Renal pelvis (tissue), 4 donors: ENCODE data around the gene PALLD. TPM values are rescaled to one million over a fixed set of nuclear protein-coding genes. Genes with fewer than 3 reads are reported as not detected.
"Not testable (repeated sequence)": the region's sequence is repeated elsewhere in the genome, so short reads cannot be mapped to it uniquely, and the experiment has no call there.

Experiments used
- DNase-seq: peaks from one replicate; pipeline ENCODE4 v3.0.0-alpha.2; 2013
- polyA plus RNA-seq, 3 donors: library from polyadenylated mRNA; unstranded; fragments of 120-200 nt; gene quantifications; one replicate each; pipeline ENCODE4 v1.2.1, GENCODE V29; 2013; ENCODE audit not compliant: insufficient read length in 3 of 3

The PALLD gene
- polyA plus RNA-seq, 3 donors = 173 to 183 (median 177) TPM

DNA sequence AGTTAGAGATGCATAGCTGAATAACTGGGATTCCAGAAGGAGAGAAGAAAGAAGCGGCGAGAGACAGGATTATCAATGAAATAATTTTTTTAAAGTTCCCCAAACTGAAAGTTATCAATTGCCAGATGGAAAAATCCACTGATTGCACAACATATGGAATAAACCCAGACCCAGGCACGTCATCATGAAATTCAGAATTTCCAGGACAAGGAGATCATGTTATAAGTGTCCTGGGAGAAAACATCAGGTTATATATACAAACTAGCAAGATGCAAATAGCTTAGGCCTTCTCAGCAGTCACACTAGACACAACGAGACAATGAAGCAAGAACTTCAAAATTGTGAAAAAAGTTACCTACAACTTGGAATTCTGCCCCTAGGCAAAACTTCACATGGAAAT is 200.0 kb downstream of the PALLD start:
- DNase-seq = no peak

DNA sequence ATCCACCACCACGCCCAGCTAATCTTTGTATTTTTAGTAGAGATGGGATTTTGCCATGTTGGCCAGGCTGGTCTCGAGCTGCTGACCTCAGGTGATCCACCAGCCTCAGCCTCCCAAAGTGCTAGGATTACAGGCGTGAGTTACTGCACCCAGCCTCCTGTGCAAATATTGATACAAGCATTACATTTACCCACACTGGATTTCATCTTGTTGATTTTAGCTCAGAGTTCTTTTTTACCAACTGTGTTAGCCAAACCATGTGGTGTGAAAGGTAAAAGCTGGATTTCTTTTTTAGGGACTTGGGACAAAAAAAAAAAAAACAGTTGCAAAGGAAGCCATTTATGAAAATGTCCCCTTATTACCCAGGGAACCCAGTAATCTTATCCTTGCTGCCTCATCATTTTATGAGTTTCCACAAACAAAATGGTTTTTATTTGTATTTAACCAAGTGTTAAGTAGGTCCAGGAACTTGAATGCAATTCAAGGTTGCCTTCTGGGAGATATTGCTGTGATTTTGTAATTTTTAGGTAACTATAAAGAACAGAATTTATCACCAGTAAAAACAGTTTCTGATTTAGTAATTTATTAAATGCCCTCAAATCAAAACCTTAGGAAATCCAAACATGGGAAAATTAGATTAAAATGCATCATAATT is 202.5 kb downstream of the PALLD start:
- no peak for DNase-seq

GRCh38 chr4:168701061-168701460 is 204.2 kb downstream of the PALLD start:
- no peak for DNase-seq

- DNase-seq = not testable (repeated sequence)
Observed at GRCh38 chr4:168702581-168703087, 205.8 kb downstream of the PALLD start.

DNA sequence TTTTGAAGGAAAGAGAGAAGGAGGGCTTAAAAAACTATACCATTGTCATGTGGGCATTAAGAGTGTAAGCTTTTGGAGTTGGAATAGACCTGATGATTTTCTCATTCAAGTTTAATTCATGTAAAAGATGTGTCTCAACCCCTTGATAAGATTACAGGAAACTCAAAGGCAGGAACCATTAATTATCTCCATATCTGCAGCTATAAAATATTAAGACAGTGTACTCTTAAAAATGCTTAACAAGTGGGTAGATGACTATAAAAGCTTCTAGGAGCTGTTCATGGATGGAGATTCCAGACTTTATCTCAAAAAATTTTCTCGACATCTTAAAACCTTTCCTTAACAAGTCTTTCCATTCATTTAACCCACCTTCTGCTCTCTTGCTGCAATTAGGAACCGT is 208.3 kb downstream of the PALLD start:
- no peak for DNase-seq

GRCh38 chr4:168707205-168707604 is 210.4 kb downstream of the PALLD start:
- no peak for DNase-seq

GRCh38 chr4:168708108-168708507 is 211.3 kb downstream of the PALLD start:
- no peak for DNase-seq

DNA sequence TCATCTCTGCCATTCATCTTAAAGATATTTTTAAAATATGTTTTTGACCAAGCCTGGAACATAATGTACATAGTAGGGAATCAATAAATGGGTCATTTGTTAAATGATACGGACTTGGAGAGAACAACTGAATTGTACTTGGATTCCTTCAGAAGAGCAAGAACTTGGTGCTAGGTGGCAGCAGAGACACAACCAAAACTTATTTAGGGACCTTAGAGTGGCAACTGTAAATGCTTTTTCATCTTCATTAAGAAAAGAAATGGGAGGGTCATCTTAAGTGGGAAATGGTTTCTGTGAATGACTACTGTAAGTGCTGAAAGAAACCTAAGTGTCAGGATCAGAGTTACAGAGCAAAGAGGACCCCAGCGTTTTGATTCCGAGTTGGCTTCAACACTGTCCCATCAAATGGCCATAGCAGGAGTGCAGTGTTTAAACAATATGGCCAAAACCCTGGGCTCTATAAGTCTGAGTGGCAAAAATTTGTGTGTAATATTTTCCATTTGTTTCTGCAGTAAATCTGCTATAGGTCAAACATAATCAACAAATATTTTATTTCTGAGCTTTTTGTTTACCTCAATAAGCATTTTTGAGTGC is 213.6 kb downstream of the PALLD start:
- no peak for DNase-seq

DNA sequence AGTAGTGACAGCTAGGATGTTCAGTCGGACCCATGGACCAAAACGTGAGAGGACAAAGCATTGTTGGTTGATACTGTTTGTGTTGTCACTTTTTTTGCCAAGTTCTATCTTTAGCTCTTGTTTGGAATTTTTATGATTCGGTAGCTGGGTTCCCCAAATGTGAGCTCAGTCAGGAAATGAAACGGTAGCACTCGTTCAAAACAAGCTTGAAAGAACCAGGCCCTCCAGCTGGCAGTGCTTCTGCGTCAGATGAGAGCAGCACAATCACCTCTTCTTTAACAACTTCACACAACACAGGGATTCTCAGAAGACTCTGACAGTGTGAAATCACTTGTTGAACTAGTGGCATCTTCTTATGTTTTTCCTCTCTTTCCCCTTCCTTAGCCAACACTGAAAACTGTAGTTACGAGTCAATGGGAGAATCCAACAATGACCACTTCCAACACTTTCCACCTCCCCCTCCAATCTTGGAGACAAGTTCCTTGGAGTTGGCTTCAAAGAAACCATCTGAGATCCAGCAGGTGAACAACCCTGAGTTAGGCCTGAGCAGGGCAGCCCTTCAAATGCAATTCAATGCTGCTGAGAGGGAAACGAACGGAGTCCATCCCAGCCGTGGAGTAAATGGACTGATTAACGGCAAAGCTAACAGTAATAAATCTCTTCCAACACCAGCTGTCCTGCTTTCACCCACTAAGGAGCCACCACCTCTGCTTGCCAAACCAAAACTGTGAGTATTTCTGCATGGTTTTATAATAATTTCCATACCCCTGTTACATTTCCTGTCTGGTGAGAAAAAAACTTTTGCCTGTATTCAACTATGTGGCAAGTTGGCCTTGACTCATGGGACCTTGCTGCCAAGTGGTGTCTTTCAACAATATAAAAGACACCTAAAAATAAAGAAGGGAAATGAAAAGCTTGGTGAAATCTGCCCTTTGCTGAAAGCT is 214.6 kb downstream of the PALLD start:
- no peak for DNase-seq

DNA sequence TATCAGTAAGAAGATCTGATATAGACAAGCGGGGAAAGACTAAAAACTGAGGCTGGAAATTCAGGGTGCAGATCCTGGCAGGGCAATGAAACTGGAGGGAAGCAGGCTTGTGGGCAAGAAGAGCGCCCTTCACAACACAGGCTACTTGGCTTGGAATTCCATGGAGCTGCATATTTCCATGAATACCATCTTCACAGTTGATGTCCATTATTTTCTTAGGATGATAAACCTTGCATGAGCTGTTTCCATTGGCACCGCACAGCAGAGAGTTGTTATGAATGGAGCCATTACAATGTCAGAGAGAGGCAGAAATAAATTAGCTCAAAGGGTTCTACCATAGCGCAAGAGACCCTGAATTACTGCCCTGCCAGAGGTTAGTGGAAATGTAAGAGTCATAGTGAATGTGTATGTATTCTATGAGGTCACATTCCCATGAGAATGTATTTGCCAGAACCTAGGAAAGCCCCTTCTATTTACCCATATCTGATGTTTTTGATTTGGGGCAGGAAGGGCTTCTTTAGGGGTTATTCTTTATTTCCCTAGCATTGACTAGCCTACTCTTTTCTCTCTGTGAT is 215.6 kb downstream of the PALLD start:
- DNase-seq = no peak

- DNase-seq = no peak
Observed at GRCh38 chr4:168713253-168713652, 216.4 kb downstream of the PALLD start.

GRCh38 chr4:168715896-168716295 is 219.0 kb downstream of the PALLD start:
- no peak for DNase-seq

DNA sequence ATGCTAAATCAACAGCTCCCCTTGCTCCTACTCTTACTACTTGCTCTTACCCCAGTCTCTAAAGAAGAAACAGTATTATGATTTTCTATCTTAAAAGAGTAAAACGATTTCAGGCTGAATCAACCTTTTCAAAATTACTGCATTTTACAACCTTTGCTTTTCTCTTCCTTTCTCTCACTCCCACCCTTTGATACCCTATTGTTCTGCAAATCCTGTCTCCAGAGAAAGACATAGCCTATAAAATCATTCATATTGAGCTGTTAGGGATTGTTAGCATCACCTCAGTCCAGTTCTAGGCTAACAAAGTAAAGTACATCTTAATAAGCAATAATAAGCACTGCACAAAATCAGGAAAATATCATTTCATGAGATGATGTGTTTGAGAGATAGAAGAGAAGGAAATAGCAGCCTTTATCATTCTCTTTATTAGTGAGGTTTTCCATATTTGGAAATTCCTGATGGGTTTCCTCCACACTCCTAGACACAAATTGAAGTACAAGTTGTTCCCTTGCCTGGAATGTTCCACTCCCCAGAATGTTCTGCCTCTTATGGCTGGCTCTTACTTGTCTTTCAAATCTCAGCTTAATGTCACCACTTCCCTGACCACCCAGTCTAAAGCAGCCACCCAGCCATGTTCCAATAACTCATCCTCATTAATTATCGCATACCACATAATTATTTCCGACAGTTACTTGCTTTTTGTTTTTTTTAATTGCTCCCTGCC is 219.7 kb downstream of the PALLD start:
- DNase-seq = no peak

GRCh38 chr4:168717847-168718246 is 221.0 kb downstream of the PALLD start:
- DNase-seq = no peak

DNA sequence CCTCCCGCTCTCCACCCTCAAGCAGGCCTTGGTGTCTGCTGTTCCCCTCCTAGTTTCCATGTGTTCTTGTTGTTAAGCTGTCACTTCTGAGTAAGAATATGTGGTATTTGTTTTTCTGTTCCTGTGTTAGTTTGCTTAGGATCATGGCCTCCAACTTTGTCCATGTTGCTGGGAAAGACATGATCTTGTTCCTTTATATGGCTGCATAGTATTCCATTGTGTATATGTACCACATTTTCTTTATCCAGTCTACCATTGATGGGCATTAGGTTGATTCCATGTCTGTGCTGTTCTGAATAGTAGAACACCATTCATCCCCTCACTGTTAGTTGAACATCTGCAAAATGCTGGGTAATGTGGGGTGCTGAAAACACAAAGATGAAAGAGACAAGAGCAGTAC is 222.9 kb downstream of the PALLD start:
- DNase-seq = no peak

DNA sequence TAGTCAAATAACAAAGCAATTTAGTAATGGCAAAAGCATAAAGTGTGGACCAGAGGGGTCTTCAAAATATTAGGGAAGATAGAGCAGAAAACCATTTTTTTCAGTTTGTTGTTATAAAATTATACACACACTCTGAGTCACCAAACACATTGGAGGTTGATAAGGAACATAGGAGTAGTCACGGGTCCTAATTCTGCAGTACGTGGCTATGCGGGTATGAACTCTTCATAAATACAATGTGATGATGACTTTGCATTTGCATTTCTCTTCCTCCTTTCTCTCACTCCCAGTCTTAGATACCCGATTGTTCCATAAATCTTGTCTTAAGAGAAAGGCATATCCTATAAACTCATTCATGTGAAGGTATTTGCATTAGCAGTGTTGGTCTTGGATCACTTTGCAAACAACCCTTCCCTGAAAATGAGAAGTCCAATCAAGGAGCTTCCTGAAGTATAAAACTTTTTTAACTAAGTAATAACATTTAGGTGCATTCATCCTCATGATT is 223.6 kb downstream of the PALLD start:
- no peak for DNase-seq

DNA sequence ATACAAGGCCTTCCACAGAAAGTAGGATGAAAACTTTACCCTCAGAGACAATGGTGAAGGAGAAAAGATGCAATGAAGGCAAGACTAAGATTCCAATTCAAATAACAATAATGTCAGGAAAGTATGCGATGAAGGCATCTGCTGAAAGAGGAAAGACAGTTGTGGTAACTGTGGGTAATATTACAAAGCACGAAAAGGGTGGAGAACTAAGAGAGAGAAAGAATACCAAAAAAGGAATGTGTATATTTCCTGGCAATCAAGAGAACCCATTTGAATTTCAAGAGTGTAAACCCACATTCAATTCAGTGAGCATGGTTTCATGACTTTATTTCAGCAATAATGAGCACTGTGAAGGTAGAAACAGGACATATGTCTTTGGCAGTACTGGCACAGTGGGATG is 225.5 kb downstream of the PALLD start:
- DNase-seq = no peak

DNA sequence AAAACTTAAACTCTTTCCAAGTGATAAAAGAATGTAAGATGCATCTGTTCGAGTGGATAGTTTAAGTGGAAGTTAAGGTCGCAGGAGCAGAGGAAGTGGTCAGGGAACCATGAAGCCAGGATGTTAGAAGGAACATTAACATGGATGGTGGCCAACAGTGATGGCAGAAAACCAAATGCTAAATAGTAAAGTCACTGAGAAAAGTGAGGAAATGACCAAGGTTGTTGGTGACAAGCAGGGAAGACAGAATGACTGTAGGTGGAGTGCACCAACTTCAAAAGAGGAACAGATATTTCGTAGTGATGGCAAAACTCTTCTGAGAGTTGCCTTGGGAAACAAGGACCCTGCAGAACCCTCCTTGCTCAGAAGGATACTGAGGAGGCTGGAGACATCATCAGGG is 226.2 kb downstream of the PALLD start:
- no peak for DNase-seq

GRCh38 chr4:168723569-168723968 is 226.7 kb downstream of the PALLD start:
- no peak for DNase-seq

GRCh38 chr4:168724243-168724642 is 227.4 kb downstream of the PALLD start:
- no peak for DNase-seq

- DNase-seq = no peak
Observed at GRCh38 chr4:168724686-168725411, 228.0 kb downstream of the PALLD start.
